ENCODE data around the gene MAGI2. TPM values are rescaled to one million over a fixed set of nuclear protein-coding genes. Genes with fewer than 3 reads are reported as not detected.

The MAGI2 gene
- total RNA-seq, 1 experiment from 2014 or later: 0.22 TPM

DNA sequence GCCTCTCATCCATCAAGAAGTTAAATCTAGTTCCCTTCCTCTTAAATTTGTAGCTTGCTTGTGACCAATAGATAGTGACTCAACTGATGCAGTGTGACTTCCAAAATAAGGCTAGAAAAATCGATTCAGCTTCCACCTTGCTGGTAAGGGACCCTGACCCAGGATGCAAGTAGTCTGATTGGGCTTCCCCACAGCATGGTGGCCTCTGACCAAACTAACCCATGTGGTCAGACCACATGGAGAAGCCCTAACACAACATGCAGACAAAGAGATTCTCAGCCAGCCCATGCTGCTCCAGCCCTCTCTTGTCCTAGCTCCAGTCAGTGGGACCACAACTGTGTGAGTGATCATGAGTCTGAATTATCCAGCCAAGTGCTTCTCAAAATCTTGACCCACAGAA lies 710.8 kb downstream of the MAGI2 start:
- H3K79me2 ChIP-seq (ENCODE audit: insufficient read depth, low read length): no peaks in the 10 kb centered on the region
- POLR2A ChIA-PET: no interaction called here
- no peaks in the 10 kb centered on the region for H3K36me3 ChIP-seq (ENCODE audit: control insufficient read depth in 1 of 2, insufficient read depth in 2 of 2, low read length in 2 of 2)
- no peaks in the 10 kb centered on the region for H3K9me3 ChIP-seq (ENCODE audit: control insufficient read depth in 1 of 2, insufficient read depth in 1 of 2, low read depth in 1 of 2, low read length in 2 of 2)
- H3K4me2 ChIP-seq (ENCODE audit: low read length): no peak overlapping the region
- no peaks in the 10 kb centered on the region for H3K4me1 ChIP-seq (ENCODE audit: control insufficient read depth in 1 of 2, insufficient read depth in 2 of 2, low read length in 2 of 2)
- no TSS peak for BruUV-seq (replicated peaks)
- no peak overlapping the region for H3K4me3 ChIP-seq (replicated peaks in 1 of 2; ENCODE audit: low read depth in 1 of 2, low read length in 2 of 2)
- no peaks in the 10 kb centered on the region for H3K27me3 ChIP-seq (ENCODE audit: insufficient read depth, low read length)
- ATAC-seq (no peak), DNase-seq (ENCODE audit: low read depth, low spot score) (no peak)
- no peaks in the 10 kb centered on the region for H3K9me2 ChIP-seq (ENCODE audit: insufficient read depth)
- no peak overlapping the region for H3K27ac ChIP-seq (ENCODE audit: low read depth, low read length)
- TF ChIP-seq TCF7L2 (IDR thresholded peaks at IDR 0.05; ENCODE audit: borderline replicate concordance, extremely low read depth, insufficient read depth, insufficient read length) (no peak), EZH2 (IDR thresholded peaks at IDR 0.05) (no peak), CEBPB (IDR thresholded peaks at IDR 0.05; ENCODE audit: low read depth) (no peak), EGR1 (IDR thresholded peaks at IDR 0.05; ENCODE audit: low read depth) (no peak), POLR2A (IDR thresholded peaks at IDR 0.05; ENCODE audit: borderline replicate concordance, extremely low read depth, insufficient read depth, insufficient read length) (no peak), JUND (IDR thresholded peaks at IDR 0.05) (no peak), FOSL1 (IDR thresholded peaks at IDR 0.05; ENCODE audit: low read depth) (no peak), ZNF274 (IDR thresholded peaks at IDR 0.05; ENCODE audit: low read depth, low read length) (no peak), SIN3A (IDR thresholded peaks at IDR 0.05; ENCODE audit: low read depth) (no peak), SRF (IDR thresholded peaks at IDR 0.05; ENCODE audit: low read depth) (no peak), RAD21 (IDR thresholded peaks at IDR 0.05; ENCODE audit: low read depth) (no peak), ZFX (IDR thresholded peaks at IDR 0.05) (no peak)
- TF ChIP-seq, protein P1, sequence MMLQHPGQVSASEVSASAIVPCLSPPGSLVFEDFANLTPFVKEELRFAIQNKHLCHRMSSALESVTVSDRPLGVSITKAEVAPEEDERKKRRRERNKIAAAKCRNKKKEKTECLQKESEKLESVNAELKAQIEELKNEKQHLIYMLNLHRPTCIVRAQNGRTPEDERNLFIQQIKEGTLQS (IDR thresholded peaks at IDR 0.05): no peak
- TF ChIP-seq, protein P2, sequence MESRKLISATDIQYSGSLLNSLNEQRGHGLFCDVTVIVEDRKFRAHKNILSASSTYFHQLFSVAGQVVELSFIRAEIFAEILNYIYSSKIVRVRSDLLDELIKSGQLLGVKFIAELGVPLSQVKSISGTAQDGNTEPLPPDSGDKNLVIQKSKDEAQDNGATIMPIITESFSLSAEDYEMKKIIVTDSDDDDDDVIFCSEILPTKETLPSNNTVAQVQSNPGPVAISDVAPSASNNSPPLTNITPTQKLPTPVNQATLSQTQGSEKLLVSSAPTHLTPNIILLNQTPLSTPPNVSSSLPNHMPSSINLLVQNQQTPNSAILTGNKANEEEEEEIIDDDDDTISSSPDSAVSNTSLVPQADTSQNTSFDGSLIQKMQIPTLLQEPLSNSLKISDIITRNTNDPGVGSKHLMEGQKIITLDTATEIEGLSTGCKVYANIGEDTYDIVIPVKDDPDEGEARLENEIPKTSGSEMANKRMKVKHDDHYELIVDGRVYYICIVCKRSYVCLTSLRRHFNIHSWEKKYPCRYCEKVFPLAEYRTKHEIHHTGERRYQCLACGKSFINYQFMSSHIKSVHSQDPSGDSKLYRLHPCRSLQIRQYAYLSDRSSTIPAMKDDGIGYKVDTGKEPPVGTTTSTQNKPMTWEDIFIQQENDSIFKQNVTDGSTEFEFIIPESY (IDR thresholded peaks at IDR 0.05; ENCODE audit: extremely low read depth, insufficient replicate concordance, low read length): no peak
- intact Hi-C loops (cut with micrococcal nuclease): no loop called here
- no peak overlapping the region for H2AFZ ChIP-seq (ENCODE audit: low read depth, low read length, poor library complexity, severe bottlenecking)
- RAD21 ChIA-PET (ENCODE audit: low non-redundant PET in 1 of 2, low total read pairs in 2 of 2, uncharacterized antibody in 2 of 2, unreplicated experiment in 2 of 2): no interaction called here
- H4K20me1 ChIP-seq (ENCODE audit: insufficient read depth): no peaks in the 10 kb centered on the region
- no peak overlapping the region for H3K9ac ChIP-seq (ENCODE audit: low read length)
- CTCF ChIA-PET: no interaction called here
